IPS-11a (cell line): ENCODE measurements around the gene TKT.
A peak's percentile ranks its signal among the peaks of the same experiment; 100 is the strongest.

Source experiments
- H3K4me3 ChIP-seq: one replicate; pipeline ENCODE4 v1.5.1; 2013; ENCODE audit warnings: low read depth, low read length, control low read depth

The TKT gene

DNA sequence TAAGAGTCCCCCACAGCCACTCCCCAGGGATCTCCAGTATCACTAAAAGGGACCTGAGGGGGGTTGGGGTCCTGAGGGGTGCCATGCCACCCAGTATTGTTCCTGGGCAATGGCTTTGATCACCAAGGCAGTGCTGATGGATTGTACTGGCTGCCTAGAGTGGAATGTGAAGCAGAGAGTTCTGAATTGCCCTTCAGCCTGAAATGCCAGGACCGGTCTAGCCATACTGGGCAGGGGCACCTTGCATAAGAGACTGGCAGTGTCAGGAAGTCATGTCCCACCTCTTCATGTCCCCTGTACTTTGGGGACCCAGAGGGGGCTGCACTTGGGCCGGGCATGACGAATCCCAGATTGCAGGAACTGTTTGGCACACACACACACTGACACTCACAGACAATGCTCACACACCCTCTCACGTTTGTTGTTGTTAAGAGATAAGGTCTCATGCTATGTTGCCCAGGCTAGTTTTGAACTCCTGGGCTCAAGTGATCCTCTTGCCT lies 4.5 kb upstream of the TKT start:
- no peak overlapping the region for H3K4me3 ChIP-seq

DNA sequence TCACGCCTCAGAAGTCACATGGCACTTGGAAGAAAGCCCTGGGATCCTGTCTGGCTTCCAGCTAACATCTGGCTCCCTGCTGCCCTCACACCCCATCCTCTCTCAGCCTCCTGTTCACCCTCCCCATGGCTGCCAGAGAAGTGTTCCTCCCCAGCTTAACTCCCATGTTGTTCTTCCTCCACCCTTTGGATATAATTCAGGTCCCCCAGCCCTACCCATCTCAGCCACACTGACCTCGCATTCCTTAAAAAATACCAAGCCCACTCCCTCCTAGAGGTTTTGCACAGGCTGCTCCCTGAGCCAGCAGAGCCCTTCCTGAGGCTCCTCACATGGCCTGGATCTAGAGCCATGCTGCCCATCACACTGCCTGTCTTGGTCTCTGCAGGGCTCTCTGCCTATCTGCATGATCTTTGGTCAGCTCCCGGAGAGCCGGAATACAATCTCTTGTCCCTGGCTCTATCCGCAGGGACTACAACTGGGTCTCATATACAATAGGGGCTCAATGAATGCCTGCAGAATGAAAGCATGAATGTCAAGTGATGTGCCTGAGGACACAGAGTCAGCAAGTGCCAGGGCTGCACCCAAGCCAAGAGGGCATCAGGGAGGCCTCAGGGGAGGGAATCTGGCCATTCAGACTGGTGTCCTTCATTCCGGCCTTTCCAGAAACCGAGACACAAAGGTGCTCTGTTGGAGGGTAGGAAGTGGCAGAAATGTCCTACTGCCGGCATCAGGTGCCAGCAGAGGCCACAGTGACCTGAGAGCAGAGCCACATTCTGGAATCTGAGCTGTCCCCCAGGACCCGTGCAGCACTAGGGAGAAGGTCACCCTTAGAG lies 3.8 kb upstream of the TKT start:
- no peak overlapping the region for H3K4me3 ChIP-seq

DNA sequence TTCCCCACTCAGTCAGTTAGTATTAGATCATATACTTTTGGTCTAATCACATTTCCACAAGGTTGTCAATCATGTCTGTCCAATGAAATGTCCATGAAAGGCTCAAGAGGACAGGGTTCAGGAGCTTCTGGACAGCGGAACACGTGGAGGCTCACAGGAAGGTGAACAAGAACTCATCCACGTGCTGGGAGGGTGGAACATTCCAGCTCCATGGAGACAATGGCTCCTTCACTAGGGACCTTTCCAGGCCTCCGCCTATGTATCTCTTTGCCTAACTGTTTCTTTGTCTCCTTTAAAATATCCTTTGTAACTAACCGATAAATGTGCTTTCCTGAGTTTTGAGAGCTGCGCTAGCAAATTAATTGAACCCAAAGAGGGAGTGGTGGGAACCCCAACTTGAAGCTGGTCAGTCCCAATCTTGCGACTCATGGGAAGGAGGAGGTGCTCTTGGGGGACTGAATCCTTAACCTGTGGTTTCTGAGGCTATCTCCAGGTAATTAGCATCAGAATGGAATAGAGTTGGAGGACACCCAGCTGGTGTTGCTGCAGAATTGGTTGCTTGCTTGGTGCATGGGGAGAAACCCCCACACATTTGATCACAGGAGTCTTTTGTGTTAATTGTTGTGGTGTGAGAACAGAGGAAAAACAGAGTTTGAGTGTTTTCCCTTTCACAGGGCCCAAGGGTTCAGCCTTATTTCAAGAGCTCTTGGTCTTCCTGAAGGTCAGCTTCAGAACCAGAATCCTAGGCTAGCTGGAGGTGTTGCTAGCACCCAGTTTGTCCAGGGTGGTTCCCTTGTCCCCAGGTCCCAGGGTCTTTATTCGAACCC lies 3.0 kb upstream of the TKT start:
- H3K4me3 ChIP-seq: no peak overlapping the region

DNA sequence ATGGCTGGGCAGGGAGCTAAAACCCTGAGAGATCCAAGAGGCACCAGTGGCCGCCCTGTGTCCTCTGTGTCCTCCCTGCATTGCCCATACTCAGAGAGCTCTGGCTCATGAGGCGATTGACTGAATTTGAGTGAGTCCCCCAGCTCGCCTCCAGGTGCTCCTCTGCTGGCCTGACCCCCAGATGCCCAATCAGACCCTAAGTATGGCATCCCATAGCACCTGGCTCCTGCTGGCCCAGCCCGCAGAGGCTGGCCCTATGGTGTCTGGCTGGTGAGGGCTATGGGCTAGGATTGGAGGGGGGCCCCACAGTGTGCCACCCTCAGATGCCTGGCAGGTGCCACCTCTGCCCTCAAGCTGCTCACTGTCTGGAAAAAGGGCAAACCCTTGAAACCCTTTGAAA lies 1.6 kb upstream of the TKT start:
- H3K4me3 ChIP-seq: no peak overlapping the region

DNA sequence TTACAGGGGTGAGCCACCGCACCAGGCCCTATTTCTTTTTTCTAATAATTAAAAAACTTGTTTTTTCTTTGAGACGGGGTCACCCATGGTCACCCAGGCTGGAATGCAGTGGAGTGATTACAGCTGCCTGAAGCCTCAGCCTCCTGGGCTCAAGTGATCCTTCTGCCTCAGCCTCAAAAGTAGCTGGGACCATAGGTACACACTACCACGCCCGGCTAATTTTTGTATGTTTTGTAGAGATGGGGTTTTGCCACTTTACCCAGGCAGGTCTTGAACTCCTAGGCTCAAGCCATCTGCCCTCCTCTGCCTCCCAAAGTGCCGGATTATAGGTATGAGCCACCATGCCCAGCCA lies 858 bp upstream of the TKT start:
- no peak overlapping the region for H3K4me3 ChIP-seq

DNA sequence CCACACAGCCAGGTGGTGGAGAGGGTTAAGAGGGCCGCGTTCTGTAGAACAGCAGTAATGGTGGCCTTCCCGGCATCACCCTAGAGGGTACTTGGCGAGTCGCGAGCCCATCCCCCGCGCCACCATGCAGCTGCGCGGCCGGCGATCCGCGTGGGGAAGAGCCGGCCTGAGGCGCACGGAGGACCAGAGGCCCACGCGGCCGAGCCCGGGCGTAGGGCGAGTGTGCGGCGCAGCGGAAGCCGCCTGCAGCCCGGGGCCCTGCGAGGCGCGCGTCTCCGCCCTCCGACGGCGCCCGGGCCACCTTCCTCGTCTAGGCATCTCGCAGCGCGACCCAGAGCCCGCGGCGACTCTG lies 423 bp downstream of the TKT start:
- H3K4me3 ChIP-seq: peak overlapping the region; percentile 94

DNA sequence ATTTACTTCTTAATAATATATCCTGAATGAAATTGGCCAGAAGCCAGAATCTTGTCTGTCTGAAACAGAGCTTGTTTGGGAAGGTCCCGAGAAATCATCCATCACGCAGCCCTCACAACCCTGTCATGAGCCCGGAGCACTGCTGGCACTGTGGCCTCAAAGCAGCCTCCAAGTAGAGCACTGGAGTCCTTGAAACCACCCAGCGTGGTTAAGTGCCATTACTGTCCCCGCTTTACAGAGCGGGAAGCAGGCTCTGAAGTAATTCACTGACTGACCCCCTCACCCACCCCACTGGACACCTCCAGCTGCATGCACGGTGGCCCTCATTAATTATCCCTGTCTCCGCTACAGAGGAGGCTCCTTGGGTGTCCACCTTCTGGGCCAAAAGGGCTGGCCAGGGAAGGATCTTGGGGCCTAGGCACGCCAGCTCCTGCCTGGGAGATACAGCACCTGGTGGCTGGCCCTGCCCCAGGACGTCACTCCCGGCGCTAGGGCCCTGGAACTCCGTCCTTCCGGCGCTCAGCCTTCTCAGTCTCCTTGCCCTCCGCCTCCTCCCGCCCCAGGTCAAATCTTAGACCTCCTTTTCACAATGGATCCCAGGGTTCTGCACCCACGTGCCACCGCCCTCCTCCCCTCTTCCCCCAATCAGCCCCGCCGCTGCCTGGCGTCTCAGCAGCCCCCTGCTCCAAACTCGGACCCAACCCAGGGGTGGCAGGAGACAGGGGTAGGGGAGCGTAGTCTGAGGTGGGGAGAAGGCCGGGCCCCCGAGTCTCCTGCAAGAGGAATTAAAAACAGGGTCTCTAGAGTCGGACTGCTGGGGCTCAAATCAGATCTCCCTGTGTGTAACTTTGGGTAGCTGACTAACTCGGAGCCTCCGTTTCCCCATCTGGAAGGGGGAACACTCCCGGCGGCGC lies 1.1 kb downstream of the TKT start:
- peak overlapping the region; percentile 94 for H3K4me3 ChIP-seq

DNA sequence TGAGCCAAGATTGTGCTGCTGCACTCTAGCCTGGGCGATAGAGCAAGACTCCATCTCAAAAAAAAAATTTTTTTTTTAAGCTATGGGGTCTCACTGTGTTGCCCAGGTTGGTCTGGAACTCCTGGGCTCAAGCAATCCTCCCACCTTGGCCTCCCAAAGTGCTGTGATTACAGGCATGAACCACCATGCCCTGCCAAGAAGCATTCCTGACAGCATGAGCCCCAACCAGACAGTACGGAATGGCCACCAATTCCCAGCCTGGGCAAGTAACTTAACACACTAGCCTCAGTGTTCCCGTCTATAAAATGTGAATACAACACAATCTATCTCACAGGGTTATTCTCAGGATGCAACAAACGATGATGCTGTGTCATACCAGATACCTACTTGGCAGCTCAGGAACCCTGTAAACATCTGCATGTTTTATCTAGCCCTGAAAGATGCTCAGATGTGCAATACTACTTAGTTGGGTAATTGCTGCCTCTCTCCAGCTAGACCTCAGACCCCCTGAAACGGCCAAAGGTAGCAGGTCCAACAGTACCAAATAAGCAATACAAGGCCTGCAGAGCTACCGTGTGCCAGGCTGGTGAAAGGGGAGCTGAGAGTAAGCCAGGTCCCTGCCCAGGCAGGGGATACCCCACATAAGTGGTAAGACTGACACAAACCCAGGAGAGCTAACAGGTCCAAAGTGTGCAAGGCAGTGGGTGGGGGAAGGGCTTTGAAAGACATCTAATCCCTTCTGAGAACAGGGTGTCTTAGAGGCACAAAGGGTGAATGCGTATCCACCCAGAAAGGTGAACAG lies 1.9 kb downstream of the TKT start:
- H3K4me3 ChIP-seq: peak overlapping the region; percentile 94

DNA sequence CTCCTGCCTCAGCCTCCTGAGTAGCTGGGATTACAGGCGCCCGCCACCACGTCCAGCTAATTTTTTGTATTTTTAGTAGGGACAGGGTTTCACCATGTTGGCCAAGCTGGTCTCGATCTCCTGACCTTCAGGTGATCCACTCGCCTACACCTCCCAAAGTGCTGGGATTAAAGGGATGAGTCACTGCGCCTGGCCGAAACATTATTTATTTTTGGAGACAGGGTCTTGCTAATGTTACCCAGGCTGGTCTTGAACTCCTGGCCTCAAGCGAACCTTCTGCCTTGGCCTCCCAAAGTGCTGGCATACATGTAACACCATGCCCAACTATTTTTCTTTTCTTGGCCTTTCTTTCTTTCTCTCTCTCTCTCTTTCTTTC lies 2.9 kb downstream of the TKT start:
- H3K4me3 ChIP-seq: peak overlapping the region; percentile 24

DNA sequence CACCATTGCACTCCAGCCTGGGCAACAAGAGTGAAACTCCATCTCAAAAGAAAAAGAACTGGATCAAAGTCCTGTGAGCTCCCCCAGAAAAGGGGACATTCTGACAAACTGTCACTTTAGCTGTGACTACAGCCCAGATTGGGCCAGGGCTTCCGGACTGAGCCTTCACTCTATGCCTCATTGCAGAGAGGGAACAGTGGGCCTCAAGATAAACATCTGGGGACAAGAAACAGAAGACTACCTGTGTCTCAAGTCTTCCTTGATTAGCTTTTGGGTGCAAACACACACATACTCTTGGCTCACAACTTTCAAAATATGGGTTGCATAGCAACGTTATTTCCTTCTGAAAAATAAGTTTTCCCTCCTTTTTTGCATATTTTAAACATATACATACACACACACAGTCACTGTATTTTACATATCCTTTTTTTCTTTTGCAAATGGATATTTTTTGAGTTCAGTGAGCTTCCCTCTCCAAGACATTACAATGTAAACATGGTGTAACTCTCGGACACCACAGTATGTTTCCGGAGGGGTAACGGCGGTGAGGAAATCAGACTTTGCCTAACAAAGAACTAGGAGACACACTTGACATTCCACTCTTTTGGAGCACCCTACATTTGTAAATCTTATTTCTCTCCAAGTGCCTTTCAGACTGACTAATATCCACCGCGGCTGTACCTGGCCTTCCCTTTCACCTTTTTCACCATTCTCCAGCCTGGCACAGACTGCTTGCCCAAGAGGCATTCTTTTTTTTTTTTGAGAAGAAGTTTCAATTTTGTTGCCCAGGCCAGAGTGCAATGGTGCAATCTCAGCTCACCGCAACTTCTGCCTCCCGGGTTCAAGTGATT lies 3.5 kb downstream of the TKT start:
- peak overlapping the region; percentile 4 for H3K4me3 ChIP-seq

DNA sequence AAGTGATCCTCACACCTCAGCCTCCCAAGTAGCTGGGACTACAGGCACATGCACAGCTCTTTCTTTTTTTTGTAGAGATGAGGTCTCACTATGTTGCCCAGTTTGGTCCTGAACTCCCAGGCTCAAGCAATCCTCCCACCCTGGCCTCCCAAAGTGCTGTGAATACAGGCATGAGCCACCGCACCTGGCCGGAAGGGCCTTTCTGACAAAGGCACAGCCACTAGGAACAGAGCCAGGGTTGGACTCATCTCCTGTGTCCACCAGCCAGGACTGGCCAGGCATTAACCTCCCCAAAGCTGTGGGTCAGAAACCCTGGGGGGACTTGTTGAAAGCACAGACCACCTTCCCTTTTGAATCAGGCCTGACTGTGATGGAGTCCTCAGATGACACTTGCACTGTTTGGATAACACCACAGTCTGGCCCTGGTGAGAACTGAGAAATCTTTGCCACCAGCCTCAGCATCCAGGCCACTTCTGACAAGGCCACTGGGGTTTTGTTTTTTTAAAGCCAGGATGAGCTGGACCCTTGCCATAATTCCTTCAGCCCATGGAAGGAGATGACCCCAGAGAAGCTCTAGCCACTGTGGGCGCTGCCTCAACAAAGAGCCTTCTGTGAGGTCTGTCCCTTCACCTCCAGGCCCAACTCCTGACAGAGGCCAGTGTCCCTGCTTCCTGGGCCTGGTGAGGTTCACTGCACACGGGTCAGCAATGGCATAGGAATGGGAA lies 4.8 kb downstream of the TKT start:
- H3K4me3 ChIP-seq: no peak overlapping the region

DNA sequence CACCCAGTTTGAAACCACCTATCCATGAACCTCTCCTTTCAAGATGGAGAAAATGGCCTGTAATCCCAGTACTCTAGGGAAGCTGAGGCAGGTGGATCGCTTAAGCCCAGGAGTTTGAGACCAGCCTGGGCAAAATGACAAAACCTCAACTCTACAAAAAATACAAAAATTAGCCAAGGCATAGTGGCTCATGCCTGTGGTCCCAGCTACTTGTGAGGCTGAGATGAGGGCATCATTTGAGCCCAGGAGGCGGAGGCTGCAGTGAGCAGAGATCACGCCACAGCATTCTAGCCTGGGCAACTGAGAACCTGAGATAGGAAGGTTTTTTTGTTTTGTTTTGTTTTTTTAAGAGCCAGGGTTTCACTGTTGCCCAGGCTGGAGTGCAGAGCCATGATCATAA lies 5.4 kb downstream of the TKT start:
- H3K4me3 ChIP-seq: no peak overlapping the region

DNA sequence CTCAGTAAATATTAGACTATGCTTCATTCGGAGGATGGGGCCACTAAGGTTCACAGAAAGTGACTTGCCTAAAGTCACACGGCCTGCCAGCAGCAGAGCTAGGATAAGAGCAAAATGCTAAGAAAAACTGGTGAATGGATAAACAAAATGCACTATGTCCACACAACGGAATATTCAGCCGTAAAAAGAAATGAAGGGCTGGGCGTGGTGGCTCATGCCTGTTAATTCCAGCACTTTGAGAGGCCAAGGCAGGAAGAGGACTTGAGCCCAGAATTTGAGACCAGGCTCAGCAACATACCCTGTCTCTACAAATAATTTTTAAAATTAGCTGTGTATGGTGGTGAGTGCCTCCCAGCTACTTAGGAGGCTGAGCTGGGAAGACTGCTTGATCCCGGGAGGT lies 7.7 kb downstream of the TKT start:
- no peak overlapping the region for H3K4me3 ChIP-seq

DNA sequence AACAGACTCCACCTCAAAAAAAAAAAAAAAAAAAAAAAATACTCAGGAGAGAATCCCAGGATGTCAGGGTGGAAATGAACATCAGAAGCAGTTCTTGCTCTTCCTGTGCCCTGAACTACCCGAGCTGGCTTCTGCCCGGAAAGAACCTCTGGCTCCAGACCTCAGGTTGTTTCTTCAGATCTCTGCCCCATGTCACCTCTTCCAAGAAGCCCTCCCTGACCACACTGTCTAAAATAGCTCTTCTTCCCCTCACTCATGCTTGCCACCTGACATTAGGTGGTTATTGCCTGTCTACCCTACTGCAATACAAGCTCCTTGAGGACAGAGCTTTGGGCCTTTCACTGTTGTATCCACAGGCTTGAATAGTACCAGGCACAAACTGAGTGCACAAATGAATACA lies 8.2 kb downstream of the TKT start:
- no peak overlapping the region for H3K4me3 ChIP-seq

DNA sequence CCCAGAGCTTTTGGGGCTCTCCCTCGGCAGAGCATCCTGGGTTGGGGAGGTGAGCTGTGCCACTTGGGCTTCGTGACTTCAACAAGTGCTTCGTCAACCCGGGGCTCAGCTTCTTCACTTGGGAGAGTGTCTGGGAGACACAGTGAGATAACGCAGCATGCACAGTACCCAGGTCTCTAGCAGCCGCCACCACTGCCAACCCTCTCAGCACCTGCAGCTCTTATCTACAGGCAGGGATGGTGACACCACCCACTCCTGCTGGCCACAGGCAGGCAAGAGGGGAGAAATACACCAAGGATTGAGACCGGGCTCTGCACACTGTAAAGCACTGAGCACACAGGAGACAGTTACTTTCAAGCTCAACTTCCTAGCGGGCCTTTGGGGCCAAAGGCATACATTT lies 11.6 kb downstream of the TKT start:
- H3K4me3 ChIP-seq: no peak overlapping the region

DNA sequence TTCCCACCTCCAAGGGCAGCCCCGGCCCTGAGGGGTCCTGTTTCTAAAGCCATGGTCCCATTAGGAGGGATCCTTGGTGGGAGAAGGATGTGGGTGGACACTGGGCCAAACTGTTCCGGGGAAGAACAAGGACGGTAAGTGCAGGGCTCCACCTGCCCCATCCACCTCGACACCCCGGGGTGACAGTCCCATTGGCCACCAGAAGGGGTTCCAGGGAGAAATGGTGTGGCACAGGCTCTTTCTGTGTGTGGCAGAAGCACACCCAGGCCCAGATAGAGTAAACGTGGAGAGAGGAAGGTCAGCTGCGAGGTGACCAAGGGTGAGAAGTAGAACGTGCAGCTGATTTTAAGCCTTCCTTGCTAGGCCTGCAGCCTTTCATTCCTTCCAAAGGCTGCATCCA lies 12.0 kb downstream of the TKT start:
- H3K4me3 ChIP-seq: no peak overlapping the region

DNA sequence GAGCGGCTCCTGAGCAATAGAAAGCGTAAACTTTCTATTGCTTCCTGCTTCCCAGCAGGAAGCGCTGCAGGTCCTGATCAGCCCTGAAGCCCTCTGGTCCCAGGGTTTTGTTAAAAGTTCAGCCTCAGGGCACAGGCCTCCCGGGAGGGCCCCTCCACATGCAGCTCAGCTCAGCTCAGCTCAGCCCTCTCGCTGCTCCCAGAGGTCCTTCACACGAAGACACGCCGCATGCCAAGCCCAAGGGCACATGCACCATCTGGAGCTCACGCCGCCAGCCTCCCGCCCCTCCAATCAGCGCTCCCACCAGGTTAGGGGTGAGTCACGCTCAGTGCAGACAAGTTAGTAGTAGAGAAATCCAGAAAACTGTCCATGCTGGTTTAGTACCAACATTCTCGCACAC lies 12.7 kb downstream of the TKT start:
- H3K4me3 ChIP-seq: no peak overlapping the region

DNA sequence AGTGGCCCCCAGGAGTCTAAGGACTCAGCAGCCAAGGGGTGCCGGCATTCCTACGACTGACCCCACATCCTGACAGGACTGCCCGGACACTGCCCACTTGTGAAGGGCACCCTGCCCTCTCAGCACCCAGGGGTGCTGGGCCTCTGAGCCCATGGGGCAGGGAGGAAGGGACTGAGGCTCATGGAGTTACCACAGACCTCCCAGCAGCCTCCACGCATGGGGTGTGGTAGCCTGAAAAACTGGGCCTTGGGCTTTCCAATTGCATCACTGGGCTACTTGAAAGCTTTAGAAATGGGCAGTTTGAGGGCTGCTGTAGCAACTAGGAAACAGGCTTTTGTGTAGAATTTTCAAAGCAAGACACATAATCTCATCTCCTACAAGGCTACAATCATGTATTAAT lies 13.2 kb downstream of the TKT start:
- H3K4me3 ChIP-seq: no peak overlapping the region

DNA sequence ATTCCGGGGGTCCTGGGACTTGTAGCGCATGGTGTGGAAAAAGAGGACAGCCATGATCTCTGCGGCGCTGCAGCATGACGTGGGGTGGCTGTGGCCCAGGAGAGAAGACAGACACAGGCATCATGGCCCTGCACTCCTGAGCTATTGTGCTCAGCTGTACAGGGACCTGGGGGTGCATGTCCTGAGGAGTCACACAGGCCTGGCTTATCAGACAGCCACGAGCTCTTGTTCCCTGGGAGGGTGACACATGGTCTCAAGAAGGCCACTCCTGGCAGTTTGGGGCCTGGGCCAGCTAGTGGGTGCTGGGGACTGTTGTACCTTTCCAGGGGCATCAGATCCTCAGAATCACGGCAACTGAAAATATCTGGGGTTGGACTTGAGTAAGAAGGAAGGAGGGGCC lies 13.7 kb downstream of the TKT start:
- H3K4me3 ChIP-seq: no peak overlapping the region
